RWPE2 (cell line): Measurements from ENCODE around the gene KNOP1.
A peak's percentile ranks its signal among the peaks of the same experiment; 100 is the strongest.

Experiments used
- ATAC-seq: fragments of 200-7000 bp; cut with Tn5 transposase; 3 replicates; pipeline ENCODE4 v1.9.1; 2021; ENCODE audit warnings: low read depth
- DNase-seq: peaks from one replicate; pipeline ENCODE4 v3.0.0-alpha.2; 2020; ENCODE audit warnings: low spot score
- H3K27ac ChIP-seq: fragments of 450-650 bp; 2 replicates; pipeline ENCODE4 v1.5.1; 2017; ENCODE audit warnings: mild to moderate bottlenecking; ENCODE audit not compliant: poor library complexity, severe bottlenecking
- H3K27me3 ChIP-seq: fragments of 250-450 bp; sonication (Bioruptor Pico); 2 replicates; pipeline ENCODE4 v1.5.1; 2021; ENCODE audit warnings: mild to moderate bottlenecking, moderate library complexity; ENCODE audit not compliant: insufficient read depth, poor library complexity, severe bottlenecking
- H3K36me3 ChIP-seq: fragments of 250-450 bp; sonication (Bioruptor Pico); 2 replicates; pipeline ENCODE4 v1.5.1; 2020; ENCODE audit warnings: low read depth, mild to moderate bottlenecking, moderate library complexity
- H3K4me1 ChIP-seq: fragments of 250-450 bp; sonication (Bioruptor Pico); 2 replicates; pipeline ENCODE4 v1.5.1; 2021; ENCODE audit warnings: mild to moderate bottlenecking, moderate library complexity; ENCODE audit not compliant: insufficient read depth, poor library complexity, severe bottlenecking
- H3K4me3 ChIP-seq: fragments of 250-450 bp; sonication (Bioruptor Pico); 2 replicates; pipeline ENCODE4 v1.5.1; 2021; ENCODE audit warnings: mild to moderate bottlenecking, moderate library complexity; ENCODE audit not compliant: severe bottlenecking
- H3K9me3 ChIP-seq: fragments of 250-450 bp; sonication (Bioruptor Pico); 2 replicates; pipeline ENCODE4 v1.5.1; 2021; ENCODE audit warnings: mild to moderate bottlenecking, moderate library complexity; ENCODE audit not compliant: severe bottlenecking
- CTCF ChIP-seq: fragments of 450-650 bp; IDR thresholded peaks from one replicate; pipeline ENCODE4 v1.5.1; 2017; ENCODE audit warnings: mild to moderate bottlenecking, moderate library complexity; ENCODE audit not compliant: poor library complexity, severe bottlenecking

KNOP1 gene

GRCh38 chr16:19717741-19718623 lies at the start of gene KNOP1, which contains the start of gene IQCK:
Gene KNOP1 (minus strand): TSS chr16:19718227. CDS start chr16:19715035, 3,192 bp downstream.
Gene IQCK (plus strand): TSS chr16:19718271. CDS start chr16:19718307, 36 bp downstream.
- Histone ChIP-seq H3K9me3 (no peaks in the 10 kb centered on the region), H3K27ac (peak within 1 kb of the TSS; percentile 71)

GRCh38 chr16:19767497-19767896 lies 49.5 kb upstream of the KNOP1 start:
- Histone ChIP-seq H3K36me3 (no peaks in the 10 kb centered on the region), H3K9me3 (no peaks in the 10 kb centered on the region), H3K27me3 (no peaks in the 10 kb centered on the region), H3K4me1 (no peaks in the 10 kb centered on the region), H3K4me3 (no peak overlapping the region), H3K27ac (no peak overlapping the region)
- TF ChIP-seq CTCF: no peak
- ATAC-seq (no peak), DNase-seq (no peak)

More at GRCh38 chr16:19717741-19718623, at the start of gene KNOP1, which contains the start of gene IQCK:
- peaks cover 3% of the 10 kb centered on the region for H3K4me1 ChIP-seq
- peaks cover 18% of the 10 kb centered on the region for H3K36me3 ChIP-seq
- H3K4me3 ChIP-seq: peak within 1 kb of the TSS; percentile 90
- DNase-seq: peak; percentile 89
- TF ChIP-seq CTCF: no peak
- H3K27me3 ChIP-seq: no peaks in the 10 kb centered on the region
- peak; percentile 85 for ATAC-seq

- Histone ChIP-seq H3K4me3 (no peak overlapping the region), H3K36me3 (no peaks in the 10 kb centered on the region), H3K27me3 (no peaks in the 10 kb centered on the region), H3K4me1 (no peaks in the 10 kb centered on the region), H3K9me3 (no peaks in the 10 kb centered on the region), H3K27ac (no peak overlapping the region)
- TF ChIP-seq CTCF: no peak
- ATAC-seq (no peak), DNase-seq (no peak)
Observed at GRCh38 chr16:19766988-19767387, 49.0 kb upstream of the KNOP1 start.

GRCh38 chr16:19766554-19766884 lies 48.5 kb upstream of the KNOP1 start:
- no peak overlapping the region for H3K4me3 ChIP-seq
- no peaks in the 10 kb centered on the region for H3K27me3 ChIP-seq
- no peak for ATAC-seq
- H3K27ac ChIP-seq: no peak overlapping the region
- no peaks in the 10 kb centered on the region for H3K36me3 ChIP-seq
- DNase-seq: no peak
- TF ChIP-seq CTCF: no peak
- H3K4me1 ChIP-seq: no peaks in the 10 kb centered on the region
- H3K9me3 ChIP-seq: no peaks in the 10 kb centered on the region
